Parathyroid adenoma (tissue), 2 donors: ENCODE data around the gene EME2.

Experiments
- H2AFZ ChIP-seq: fragments of 300-600 bp; sonication (generic); one replicate; pipeline ENCODE4 v1.7.0; 2017; ENCODE audit warnings: antibody characterized with exemption, mild to moderate bottlenecking
- H3K27ac ChIP-seq: fragments of 300-600 bp; sonication (generic); one replicate; pipeline ENCODE4 v1.7.0; 2017
- H3K27me3 ChIP-seq: fragments of 300-600 bp; sonication (generic); one replicate; pipeline ENCODE4 v1.7.0; 2017; ENCODE audit warnings: low read length; ENCODE audit not compliant: control insufficient read depth, insufficient read depth
- H3K36me3 ChIP-seq: fragments of 300-600 bp; sonication (generic); one replicate; pipeline ENCODE4 v1.7.0; 2017; ENCODE audit warnings: low read length; ENCODE audit not compliant: control insufficient read depth, insufficient read depth
- H3K4me1 ChIP-seq: fragments of 300-600 bp; sonication (generic); one replicate; pipeline ENCODE4 v1.7.0; 2017; ENCODE audit warnings: control low read depth
- H3K4me2 ChIP-seq: fragments of 300-600 bp; sonication (generic); one replicate; pipeline ENCODE4 v1.7.0; 2017; ENCODE audit warnings: low read length
- H3K4me3 ChIP-seq: fragments of 300-600 bp; sonication (generic); one replicate; pipeline ENCODE4 v1.7.0; 2017; ENCODE audit warnings: low read depth, low read length
- H3K79me2 ChIP-seq: fragments of 300-600 bp; sonication (generic); one replicate; pipeline ENCODE4 v1.7.0; 2017; ENCODE audit warnings: control low read depth
- H3K9ac ChIP-seq: fragments of 300-600 bp; sonication (generic); one replicate; pipeline ENCODE4 v1.7.0; 2017; ENCODE audit warnings: mild to moderate bottlenecking
- H3K9me3 ChIP-seq: fragments of 300-600 bp; sonication (generic); one replicate; pipeline ENCODE4 v1.7.0; 2017; ENCODE audit warnings: low read length; ENCODE audit not compliant: control insufficient read depth
- TF ChIP-seq, protein P1 (sequence below): fragments of 300-600 bp; sonication (generic); IDR thresholded peaks from one replicate; pipeline ENCODE4 v1.7.0; 2017; ENCODE audit warnings: antibody characterized with exemption, mild to moderate bottlenecking
- donor health status: primary hyperparathyroidism.

Gene EME2

DNA sequence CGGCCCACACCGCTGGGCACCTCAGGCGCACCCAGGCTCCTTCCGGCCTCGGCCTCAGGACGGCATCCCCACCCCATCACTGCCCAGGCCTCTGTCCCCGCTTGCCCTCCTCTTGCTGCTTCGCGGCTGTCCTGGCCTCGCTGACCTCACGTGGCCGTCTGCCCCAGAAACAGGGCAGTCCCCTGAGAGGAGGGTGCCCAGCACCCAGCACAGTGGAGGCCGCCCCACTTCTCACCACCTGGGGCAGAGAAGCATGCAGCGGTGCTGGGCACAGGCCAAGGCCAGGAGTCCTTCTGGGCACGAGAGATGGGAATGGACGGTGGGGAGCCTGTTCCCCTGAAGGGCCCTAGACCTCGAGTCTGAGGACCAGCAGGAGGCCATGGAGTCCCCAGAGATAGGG lies 45.1 kb downstream of the EME2 start:
- peaks cover 29% of the 10 kb centered on the region for H3K79me2 ChIP-seq
- H3K36me3 ChIP-seq = no peaks in the 10 kb centered on the region
- TF ChIP-seq, protein P1, sequence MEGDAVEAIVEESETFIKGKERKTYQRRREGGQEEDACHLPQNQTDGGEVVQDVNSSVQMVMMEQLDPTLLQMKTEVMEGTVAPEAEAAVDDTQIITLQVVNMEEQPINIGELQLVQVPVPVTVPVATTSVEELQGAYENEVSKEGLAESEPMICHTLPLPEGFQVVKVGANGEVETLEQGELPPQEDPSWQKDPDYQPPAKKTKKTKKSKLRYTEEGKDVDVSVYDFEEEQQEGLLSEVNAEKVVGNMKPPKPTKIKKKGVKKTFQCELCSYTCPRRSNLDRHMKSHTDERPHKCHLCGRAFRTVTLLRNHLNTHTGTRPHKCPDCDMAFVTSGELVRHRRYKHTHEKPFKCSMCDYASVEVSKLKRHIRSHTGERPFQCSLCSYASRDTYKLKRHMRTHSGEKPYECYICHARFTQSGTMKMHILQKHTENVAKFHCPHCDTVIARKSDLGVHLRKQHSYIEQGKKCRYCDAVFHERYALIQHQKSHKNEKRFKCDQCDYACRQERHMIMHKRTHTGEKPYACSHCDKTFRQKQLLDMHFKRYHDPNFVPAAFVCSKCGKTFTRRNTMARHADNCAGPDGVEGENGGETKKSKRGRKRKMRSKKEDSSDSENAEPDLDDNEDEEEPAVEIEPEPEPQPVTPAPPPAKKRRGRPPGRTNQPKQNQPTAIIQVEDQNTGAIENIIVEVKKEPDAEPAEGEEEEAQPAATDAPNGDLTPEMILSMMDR = no peak

DNA sequence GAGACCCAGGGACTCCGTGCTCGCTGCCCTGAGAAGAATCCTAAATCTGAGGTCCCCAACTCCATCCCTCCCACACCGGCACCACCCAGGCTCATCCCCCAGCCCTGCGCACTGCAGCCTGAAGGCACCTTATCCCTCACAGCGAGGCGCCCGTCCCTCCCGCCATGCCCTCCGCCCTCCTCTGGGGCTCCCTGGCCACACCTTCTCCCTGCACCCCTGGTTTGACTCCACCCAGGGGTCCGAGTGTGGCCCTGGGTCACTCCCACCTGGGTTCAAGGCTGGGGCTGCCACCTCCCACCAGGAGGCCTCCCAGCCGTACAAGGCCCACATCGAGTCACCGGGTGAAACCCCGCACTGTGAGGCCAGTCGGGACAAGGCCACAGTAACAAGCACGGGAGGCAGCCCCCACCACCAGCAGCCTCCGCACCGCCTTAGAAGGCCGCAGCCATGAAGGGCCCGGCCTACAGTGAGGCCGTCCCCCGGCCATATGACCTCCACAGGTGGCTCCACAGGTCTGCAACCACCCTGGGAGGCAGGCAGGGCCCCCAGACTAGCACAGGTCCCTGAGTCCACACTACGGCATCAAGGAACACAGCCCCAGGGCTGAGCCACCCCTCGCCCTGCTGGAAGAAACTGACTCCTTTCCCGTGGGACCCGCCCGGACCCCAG lies 45.7 kb downstream of the EME2 start:
- no peaks in the 10 kb centered on the region for H3K36me3 ChIP-seq
- H3K4me1 ChIP-seq = no peaks in the 10 kb centered on the region
- H3K27ac ChIP-seq = no peak overlapping the region
- peaks cover 34% of the 10 kb centered on the region for H3K79me2 ChIP-seq
- H3K4me2 ChIP-seq = no peak overlapping the region
- H3K9ac ChIP-seq = no peak overlapping the region
- no peak overlapping the region for H2AFZ ChIP-seq
- H3K9me3 ChIP-seq = no peaks in the 10 kb centered on the region
- no peaks in the 10 kb centered on the region for H3K27me3 ChIP-seq
- H3K4me3 ChIP-seq = no peak overlapping the region
- TF ChIP-seq, protein P1 = no peak

More for the DNA sequence above, 45.1 kb downstream of the EME2 start:
- no peaks in the 10 kb centered on the region for H3K4me1 ChIP-seq
- no peak overlapping the region for H3K4me2 ChIP-seq
- no peak overlapping the region for H2AFZ ChIP-seq
- H3K27me3 ChIP-seq = no peaks in the 10 kb centered on the region
- H3K9ac ChIP-seq = no peak overlapping the region
- H3K9me3 ChIP-seq = no peaks in the 10 kb centered on the region
- no peak overlapping the region for H3K27ac ChIP-seq
- H3K4me3 ChIP-seq = no peak overlapping the region

DNA sequence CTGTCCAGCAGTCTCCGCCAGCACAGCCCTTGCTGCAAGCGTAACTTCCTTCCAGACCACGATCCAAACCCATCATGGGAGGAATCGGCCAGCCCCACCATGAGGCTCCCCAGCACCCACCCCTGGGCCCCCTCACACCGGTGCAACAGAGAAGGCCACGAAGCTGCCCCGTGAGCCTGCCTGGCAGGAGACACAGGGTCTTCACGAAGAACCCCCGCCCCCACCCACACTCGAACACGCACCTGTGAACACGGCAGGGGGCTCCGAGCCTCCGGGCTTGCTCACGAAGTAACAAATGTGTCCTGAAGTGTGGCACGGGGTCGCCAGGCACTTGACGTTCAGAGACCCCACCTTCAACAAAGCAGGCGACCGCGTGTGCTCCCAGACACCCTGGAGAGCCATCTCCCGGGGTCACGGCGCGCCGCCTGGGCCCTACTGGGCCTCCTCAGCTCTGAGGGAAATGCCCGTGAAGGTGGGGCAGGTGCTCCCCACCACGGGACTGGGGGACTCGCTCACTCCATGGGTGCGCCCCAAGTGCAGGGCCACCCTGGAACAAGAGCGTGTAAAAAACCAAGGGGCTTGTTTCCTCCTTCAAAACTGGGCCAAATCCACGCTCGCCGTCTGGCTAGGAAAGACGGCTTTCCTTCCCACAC lies 46.4 kb downstream of the EME2 start:
- H2AFZ ChIP-seq = no peak overlapping the region
- no peak overlapping the region for H3K4me3 ChIP-seq
- no peaks in the 10 kb centered on the region for H3K36me3 ChIP-seq
- no peaks in the 10 kb centered on the region for H3K4me1 ChIP-seq
- TF ChIP-seq, protein P1 = no peak
- no peak overlapping the region for H3K27ac ChIP-seq
- no peak overlapping the region for H3K9ac ChIP-seq
- H3K27me3 ChIP-seq = no peaks in the 10 kb centered on the region
- no peak overlapping the region for H3K4me2 ChIP-seq
- H3K9me3 ChIP-seq = no peaks in the 10 kb centered on the region
- peaks cover 37% of the 10 kb centered on the region for H3K79me2 ChIP-seq

DNA sequence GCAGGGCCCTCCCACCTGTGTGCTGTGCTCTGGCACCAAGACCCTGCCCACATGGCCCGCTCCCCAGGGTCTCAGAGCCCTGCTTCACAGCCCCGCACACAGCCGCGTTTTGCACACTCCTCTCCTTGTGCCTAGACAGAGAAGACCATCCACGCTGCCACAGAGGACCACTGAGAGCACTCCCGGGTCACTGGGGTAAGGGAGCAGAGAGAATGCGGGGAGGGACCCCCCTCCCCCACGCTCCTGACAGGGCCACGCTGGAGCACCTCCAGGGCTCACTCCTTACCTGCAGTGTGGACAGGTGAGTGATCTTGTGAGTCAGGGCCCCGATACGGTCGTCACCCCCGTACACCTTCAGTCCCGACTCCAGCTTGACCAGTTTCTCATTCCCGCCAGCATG lies 47.0 kb downstream of the EME2 start:
- H3K9ac ChIP-seq = no peak overlapping the region
- TF ChIP-seq, protein P1 = no peak
- peaks cover 42% of the 10 kb centered on the region for H3K79me2 ChIP-seq
- no peak overlapping the region for H2AFZ ChIP-seq
- no peaks in the 10 kb centered on the region for H3K36me3 ChIP-seq
- no peak overlapping the region for H3K4me3 ChIP-seq
- H3K27me3 ChIP-seq = no peaks in the 10 kb centered on the region
- H3K4me1 ChIP-seq = no peaks in the 10 kb centered on the region
- no peak overlapping the region for H3K27ac ChIP-seq
- no peaks in the 10 kb centered on the region for H3K9me3 ChIP-seq
- H3K4me2 ChIP-seq = no peak overlapping the region
